ENCODE measurements around the gene MEGF10.

MEGF10 gene

DNA sequence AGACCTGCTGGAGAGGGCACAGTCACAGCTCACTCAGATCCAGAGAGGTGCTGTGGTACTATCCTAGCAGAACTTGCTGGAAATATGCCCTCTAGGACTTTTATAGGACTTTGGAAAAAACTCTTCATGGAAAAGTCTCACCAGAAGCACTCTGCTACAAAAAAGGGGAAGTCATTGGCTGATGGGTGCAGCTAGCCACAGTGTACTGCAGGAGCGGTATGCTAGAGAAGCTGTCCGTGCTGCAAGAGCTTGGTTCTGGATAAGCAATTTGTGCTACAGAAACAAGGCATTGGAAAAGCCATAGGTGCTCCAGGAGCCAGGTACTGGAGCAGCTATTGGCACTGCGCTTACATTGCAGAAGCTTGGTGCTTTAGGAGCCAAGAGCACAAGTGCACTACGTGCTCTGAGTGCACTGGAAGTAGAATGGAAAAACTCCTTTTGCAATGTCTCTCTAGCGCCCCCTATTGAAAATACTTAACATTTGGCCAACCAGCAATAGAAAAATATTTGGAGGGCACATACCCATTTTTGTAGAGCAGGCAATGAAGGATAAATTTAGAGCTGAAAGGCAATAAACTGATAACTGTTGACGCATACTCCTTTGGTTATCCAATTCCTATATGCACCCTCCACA, 83.4 kb downstream of the MEGF10 start:
- Histone ChIP-seq H3K27me3 (no peaks in the 10 kb centered on the region; a peak in 1 of 22 replicates), H3K4me3 (no peak overlapping the region), H4K20me1 (no peaks in the 10 kb centered on the region), H3K4me2 (no peak overlapping the region), H3K36me3 (no peaks in the 10 kb centered on the region), H3K9me3 (replicated peaks in 1 of 11) (no peaks in the 10 kb centered on the region), H3K4me1 (no peaks in the 10 kb centered on the region), H3K9ac (no peak overlapping the region), H3K27ac (no peak overlapping the region)
- TF ChIP-seq Cebpa-rat (IDR thresholded peaks at IDR 0.05): no peak

DNA sequence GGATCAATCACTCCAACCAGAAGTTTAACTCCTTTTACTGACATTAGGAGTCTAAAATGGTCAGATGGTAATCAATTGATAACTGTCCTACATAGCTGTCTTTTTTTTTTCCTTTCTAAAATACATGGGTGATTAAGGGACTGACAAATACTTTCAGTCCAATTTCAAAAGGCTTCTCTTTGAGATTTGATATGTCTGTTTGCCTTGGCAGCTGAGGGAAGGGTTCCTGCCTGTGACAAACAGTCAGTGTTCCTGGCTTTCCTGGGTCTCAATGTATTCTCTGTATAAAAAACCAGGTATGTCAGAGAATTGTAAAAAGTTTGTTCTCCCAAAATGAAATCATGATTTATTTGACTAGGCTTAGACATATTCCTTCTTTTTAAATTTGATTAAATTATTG, 84.5 kb downstream of the MEGF10 start:
- TF ChIP-seq Cebpa-rat (IDR thresholded peaks at IDR 0.05): no peak

DNA sequence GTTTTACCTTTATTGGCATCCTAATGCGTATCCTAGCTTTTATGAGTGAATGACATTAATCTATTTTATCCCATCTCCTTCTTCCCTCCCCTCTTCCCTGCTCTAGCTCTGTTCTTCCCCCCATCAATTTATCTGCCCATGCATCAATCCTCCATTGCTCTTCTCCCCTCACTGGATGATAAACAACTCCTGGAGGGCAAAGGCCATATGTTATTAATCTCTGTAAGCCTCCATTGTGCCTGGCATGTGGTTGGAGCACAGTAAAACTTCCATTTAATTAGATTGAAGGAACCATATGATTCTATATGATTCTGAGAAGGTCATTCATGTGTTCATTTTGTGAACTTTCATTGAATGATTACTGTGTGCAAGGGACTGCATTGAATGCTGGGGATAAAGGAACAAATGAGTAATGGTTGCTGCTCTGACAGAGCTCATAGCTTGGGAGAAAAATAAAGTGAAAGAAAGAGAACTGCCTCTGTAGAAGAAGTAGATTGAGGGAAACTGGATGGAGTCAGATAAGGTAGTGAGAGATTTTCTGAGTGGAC, 85.0 kb downstream of the MEGF10 start:
- Histone ChIP-seq H3K36me3 (no peaks in the 10 kb centered on the region), H3K27me3 (no peaks in the 10 kb centered on the region; a peak in 1 of 22 replicates), H3K27ac (no peak overlapping the region), H3K4me1 (no peaks in the 10 kb centered on the region), H4K20me1 (no peaks in the 10 kb centered on the region), H3K9me3 (replicated peaks in 1 of 11) (no peaks in the 10 kb centered on the region), H3K4me2 (no peak overlapping the region), H3K9ac (no peak overlapping the region), H3K4me3 (no peak overlapping the region)
- no peak for TF ChIP-seq Cebpa-rat (IDR thresholded peaks at IDR 0.05)

More for the DNA sequence above, 84.5 kb downstream of the MEGF10 start:
- Histone ChIP-seq H3K4me2 (no peak overlapping the region), H3K9ac (no peak overlapping the region), H3K27me3 (no peaks in the 10 kb centered on the region; a peak in 1 of 22 replicates), H3K4me1 (no peaks in the 10 kb centered on the region), H4K20me1 (no peaks in the 10 kb centered on the region), H3K4me3 (no peak overlapping the region), H3K36me3 (no peaks in the 10 kb centered on the region), H3K9me3 (replicated peaks in 1 of 11) (no peaks in the 10 kb centered on the region), H3K27ac (no peak overlapping the region)

DNA sequence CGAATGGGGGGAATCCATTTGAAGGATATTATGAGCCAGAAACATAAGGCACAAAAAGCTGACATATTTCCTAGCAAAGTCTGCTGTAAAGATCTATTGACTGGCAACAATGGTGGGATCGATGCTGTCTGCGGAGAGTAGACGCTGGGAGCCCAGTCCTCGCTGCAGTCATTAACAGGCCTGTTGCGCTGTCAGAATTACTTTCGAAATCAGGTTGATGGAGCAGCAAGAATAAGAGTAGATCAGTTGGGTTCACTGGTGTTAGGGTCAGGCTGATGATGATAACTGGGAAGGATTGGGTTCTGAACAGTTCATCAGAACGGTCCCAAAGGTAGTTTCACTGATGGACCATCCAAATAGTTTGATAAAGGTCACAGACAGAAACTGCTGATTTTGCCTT, 87.1 kb downstream of the MEGF10 start:
- no peaks in the 10 kb centered on the region for H3K9me3 ChIP-seq (replicated peaks in 1 of 11)
- H3K4me3 ChIP-seq: no peak overlapping the region
- no peaks in the 10 kb centered on the region; a peak in 1 of 22 replicates for H3K27me3 ChIP-seq
- H3K36me3 ChIP-seq: no peaks in the 10 kb centered on the region
- TF ChIP-seq Cebpa-rat (IDR thresholded peaks at IDR 0.05): no peak
- no peak overlapping the region for H3K4me2 ChIP-seq
- H3K4me1 ChIP-seq: no peaks in the 10 kb centered on the region
- no peak overlapping the region for H3K27ac ChIP-seq
- no peaks in the 10 kb centered on the region for H4K20me1 ChIP-seq
- H3K9ac ChIP-seq: no peak overlapping the region

DNA sequence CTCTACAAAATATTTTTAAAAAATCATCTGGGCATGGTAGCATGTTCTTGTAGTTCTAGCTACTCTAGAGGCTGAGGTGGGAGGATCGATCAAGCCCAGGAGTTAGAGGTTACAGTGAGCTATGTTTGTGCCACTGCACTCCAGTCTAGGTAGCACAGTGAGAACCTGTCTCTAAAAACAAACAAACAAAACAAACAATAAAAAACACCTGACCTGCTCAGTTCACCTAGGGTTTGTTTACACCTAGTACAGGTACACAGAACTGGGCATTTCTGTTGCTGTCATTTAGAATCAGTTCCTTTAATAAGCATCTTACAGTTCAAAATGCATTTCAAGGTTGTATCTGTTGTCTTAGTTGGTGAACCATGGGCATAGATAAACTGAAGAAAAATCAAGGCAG, 95.3 kb downstream of the MEGF10 start:
- H3K27me3 ChIP-seq: no peaks in the 10 kb centered on the region
- H3K9me3 ChIP-seq (replicated peaks in 1 of 11): no peaks in the 10 kb centered on the region
- no peaks in the 10 kb centered on the region for H4K20me1 ChIP-seq
- no peak for TF ChIP-seq Cebpa-rat (IDR thresholded peaks at IDR 0.05)
- H3K36me3 ChIP-seq: no peaks in the 10 kb centered on the region
- no peak overlapping the region for H3K4me2 ChIP-seq
- H3K4me3 ChIP-seq: no peak overlapping the region
- H3K4me1 ChIP-seq: no peaks in the 10 kb centered on the region
- no peak overlapping the region for H3K27ac ChIP-seq
- H3K9ac ChIP-seq: no peak overlapping the region

DNA sequence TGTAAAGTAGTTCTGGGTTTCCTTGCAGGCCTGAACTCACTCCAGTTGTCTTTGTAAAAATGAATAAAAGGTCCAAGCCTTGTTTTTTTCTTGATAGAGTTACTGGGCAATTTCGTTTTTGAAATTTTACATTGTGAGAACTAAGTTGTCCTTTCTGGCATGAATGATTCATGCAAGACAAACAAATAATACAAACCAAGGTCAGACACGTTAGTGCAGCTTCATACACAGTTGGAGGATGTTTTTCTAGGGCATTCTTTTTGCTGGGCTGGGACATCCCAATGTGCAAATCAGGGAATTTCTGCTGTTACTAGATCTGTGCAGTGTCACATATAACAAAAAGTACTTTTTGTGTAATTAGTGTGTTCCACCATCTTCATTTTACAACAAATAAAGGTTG, 96.0 kb downstream of the MEGF10 start:
- no peak for TF ChIP-seq Cebpa-rat (IDR thresholded peaks at IDR 0.05)
- no peak overlapping the region for H3K4me2 ChIP-seq

DNA sequence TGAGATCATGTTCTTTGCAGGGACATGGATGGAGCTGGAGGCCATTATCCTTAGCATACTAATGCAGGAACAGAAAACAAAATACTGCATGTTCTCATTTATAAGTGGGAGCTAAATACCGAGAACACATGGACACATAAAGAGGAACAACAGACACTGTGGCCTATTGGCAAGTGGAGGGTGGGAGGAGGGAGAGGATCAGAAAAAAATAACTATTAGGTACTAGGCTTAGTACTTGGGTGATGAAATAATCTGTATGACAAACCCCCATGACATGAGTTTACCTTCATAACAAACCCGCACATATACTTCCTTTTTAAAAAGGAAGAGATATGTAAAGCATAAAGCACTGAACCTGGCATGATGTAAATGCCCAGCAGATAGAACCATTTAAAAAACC, 99.0 kb downstream of the MEGF10 start:
- TF ChIP-seq Cebpa-rat (IDR thresholded peaks at IDR 0.05): no peak
- Histone ChIP-seq H3K27ac (no peak overlapping the region), H3K36me3 (no peaks in the 10 kb centered on the region), H3K27me3 (no peaks in the 10 kb centered on the region), H3K4me1 (no peaks in the 10 kb centered on the region), H3K9me3 (replicated peaks in 1 of 11) (no peaks in the 10 kb centered on the region), H4K20me1 (no peaks in the 10 kb centered on the region), H3K4me2 (no peak overlapping the region), H3K4me3 (no peak overlapping the region), H3K9ac (no peak overlapping the region)

More for the DNA sequence above, 96.0 kb downstream of the MEGF10 start:
- Histone ChIP-seq H3K9me3 (replicated peaks in 1 of 11) (no peaks in the 10 kb centered on the region), H3K27ac (no peak overlapping the region), H3K4me3 (no peak overlapping the region), H3K27me3 (no peaks in the 10 kb centered on the region), H4K20me1 (no peaks in the 10 kb centered on the region), H3K4me1 (no peaks in the 10 kb centered on the region), H3K36me3 (no peaks in the 10 kb centered on the region), H3K9ac (no peak overlapping the region)

DNA sequence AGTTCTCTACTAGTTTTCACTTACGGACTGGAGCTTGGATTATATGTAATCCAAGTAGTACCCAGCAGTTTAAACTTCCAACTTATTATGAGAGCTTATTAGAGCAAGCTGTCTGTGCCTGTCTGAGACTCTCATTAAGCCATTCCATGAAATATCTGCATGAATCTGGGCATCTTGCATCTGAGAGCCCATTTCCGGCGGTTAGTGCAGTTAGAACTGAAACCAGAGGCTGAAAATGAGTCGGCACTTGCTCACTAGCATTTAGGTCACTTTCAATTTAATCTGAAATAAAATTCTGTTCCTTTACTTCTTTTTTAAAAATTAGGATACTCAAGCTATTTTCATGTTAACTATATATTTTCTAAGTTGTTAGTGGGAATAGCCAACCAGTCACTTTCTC, 102.2 kb downstream of the MEGF10 start:
- no peak for TF ChIP-seq Cebpa-rat (IDR thresholded peaks at IDR 0.05)
- H3K4me2 ChIP-seq: no peak overlapping the region
- H3K9me3 ChIP-seq (replicated peaks in 1 of 11): no peaks in the 10 kb centered on the region
- H3K4me1 ChIP-seq: no peaks in the 10 kb centered on the region
- no peaks in the 10 kb centered on the region for H4K20me1 ChIP-seq
- no peaks in the 10 kb centered on the region for H3K27me3 ChIP-seq
- no peaks in the 10 kb centered on the region for H3K36me3 ChIP-seq
- no peak overlapping the region for H3K4me3 ChIP-seq
- no peak overlapping the region for H3K27ac ChIP-seq
- no peak overlapping the region for H3K9ac ChIP-seq

DNA sequence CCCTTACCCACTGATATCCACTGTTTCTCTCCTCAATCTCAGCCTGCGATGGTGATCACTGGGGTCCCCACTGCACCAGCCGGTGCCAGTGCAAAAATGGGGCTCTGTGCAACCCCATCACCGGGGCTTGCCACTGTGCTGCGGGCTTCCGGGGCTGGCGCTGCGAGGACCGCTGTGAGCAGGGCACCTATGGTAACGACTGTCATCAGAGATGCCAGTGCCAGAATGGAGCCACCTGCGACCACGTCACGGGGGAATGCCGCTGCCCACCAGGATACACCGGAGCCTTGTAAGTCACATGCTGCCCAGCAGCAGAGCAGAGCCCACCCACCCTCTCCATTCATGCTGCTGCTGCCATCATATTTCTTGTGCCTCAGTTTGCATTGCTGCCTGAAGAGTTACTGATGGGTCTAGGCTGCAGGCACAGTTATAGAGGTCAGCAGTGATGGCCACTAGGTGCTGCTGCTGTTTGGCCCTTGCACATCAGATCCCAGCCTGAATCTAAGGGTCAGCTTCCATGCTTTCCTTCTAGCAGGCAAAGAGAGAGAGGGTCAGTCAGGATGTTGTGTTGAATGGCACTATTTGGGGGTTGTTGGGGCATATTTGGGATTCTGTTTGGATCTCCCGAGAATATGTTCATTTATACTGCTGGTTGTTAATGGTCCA, 106.0 kb downstream of the MEGF10 start:
- Histone ChIP-seq H3K4me1 (peaks cover 16 to 22% (median 20%) of the 10 kb centered on the region in 10 experiments), H3K4me3 (no peak overlapping the region), H3K9me3 (replicated peaks in 1 of 11) (0 out of 22 replicates have a peak, but pooled peaks cover 0 to 2% (median 0%) of the 10 kb centered on the region in 11 experiments), H3K36me3 (no peaks in the 10 kb centered on the region), H3K27me3 (no peaks in the 10 kb centered on the region), H4K20me1 (no peaks in the 10 kb centered on the region), H3K4me2 (no peak overlapping the region), H3K9ac (no peak overlapping the region), H3K27ac (no peak overlapping the region)
- no peak for TF ChIP-seq Cebpa-rat (IDR thresholded peaks at IDR 0.05)

DNA sequence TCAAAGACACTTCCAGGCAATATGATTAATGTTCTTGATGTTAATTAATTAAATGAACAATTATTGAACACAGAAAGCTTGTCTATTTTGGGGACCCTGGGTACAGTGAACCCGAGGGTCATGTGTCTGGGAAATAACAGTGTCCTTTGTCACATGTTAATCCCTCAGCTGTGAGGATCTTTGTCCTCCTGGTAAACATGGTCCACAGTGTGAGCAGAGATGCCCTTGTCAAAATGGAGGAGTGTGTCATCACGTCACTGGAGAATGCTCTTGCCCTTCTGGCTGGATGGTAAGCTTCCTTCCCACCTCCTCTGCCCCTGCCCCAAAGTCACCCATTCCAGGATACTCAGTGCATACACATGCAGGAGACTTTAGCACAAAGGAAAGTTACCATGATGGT, 107.9 kb downstream of the MEGF10 start:
- H3K27ac ChIP-seq: no peak overlapping the region
- H4K20me1 ChIP-seq: no peaks in the 10 kb centered on the region
- H3K4me2 ChIP-seq: no peak overlapping the region
- TF ChIP-seq Cebpa-rat (IDR thresholded peaks at IDR 0.05): no peak
- peaks cover 18 to 33% (median 24%) of the 10 kb centered on the region in 10 experiments for H3K4me1 ChIP-seq
- no peak overlapping the region for H3K4me3 ChIP-seq
- H3K27me3 ChIP-seq: no peaks in the 10 kb centered on the region
- H3K9me3 ChIP-seq (replicated peaks in 1 of 11): peaks cover 0 to 3% (median 0%) of the 10 kb centered on the region in 11 experiments; a peak in 2 of 22 replicates
- no peak overlapping the region for H3K9ac ChIP-seq
- H3K36me3 ChIP-seq: no peaks in the 10 kb centered on the region
